Measurements from ENCODE around the gene MIB1.

- TF ChIP-seq CTCF (conservative IDR thresholded peaks at IDR 0.05) (no peak), ZFX (IDR thresholded peaks at IDR 0.05) (no peak)
Observed at GRCh38 chr18:21857871-21858270, 117.3 kb downstream of the MIB1 start.
